Astrocyte (in vitro differentiated cells and primary cell): Measurements from ENCODE around the gene HOXD11. TPM values are rescaled to one million over a fixed set of nuclear protein-coding genes. Genes with fewer than 3 reads are reported as not detected.

Source experiments
- DNase-seq: peaks from one replicate; pipeline ENCODE4 v3.0.0-alpha.2; 2010; ENCODE audit warnings: low read depth
- FAIRE-seq: peaks from 2 replicates; lab custom pipeline; 2011; peaks lifted over from hg19 to GRCh38; lab: Jason Lieb, UNC
- H2AFZ ChIP-seq: 2 replicates; pipeline ENCODE4 v1.6.0; 2012; ENCODE audit warnings: low read depth, low read length, inconsistent platforms
- H3K27ac ChIP-seq: 2 replicates; pipeline ENCODE4 v1.5.1; 2011; ENCODE audit warnings: low read depth, low read length, inconsistent platforms
- H3K27me3 ChIP-seq: 2 replicates; pipeline ENCODE4 v1.6.0; 2011; ENCODE audit warnings: low read length, inconsistent platforms; ENCODE audit not compliant: insufficient read depth
- H3K36me3 ChIP-seq: 2 replicates; pipeline ENCODE4 v1.5.1; 2011; ENCODE audit warnings: low read length, inconsistent platforms; ENCODE audit not compliant: insufficient read depth
- H3K4me1 ChIP-seq: 2 replicates; pipeline ENCODE4 v1.5.1; 2011; ENCODE audit warnings: low read length, inconsistent platforms; ENCODE audit not compliant: insufficient read depth
- H3K4me2 ChIP-seq: 2 replicates; pipeline ENCODE4 v1.6.0; 2012; ENCODE audit warnings: low read length, inconsistent platforms
- H3K4me3 ChIP-seq: 2 replicates; pipeline ENCODE4 v1.5.1; 2011; ENCODE audit warnings: low read depth, mild to moderate bottlenecking, low read length, inconsistent platforms; ENCODE audit not compliant: insufficient read depth
- H3K79me2 ChIP-seq: 2 replicates; pipeline ENCODE4 v1.6.0; 2012; ENCODE audit warnings: mild to moderate bottlenecking, low read length, inconsistent platforms; ENCODE audit not compliant: insufficient read depth
- H3K9ac ChIP-seq: 2 replicates; pipeline ENCODE4 v1.6.0; 2012; ENCODE audit warnings: mild to moderate bottlenecking, low read length, inconsistent platforms
- H3K9me3 ChIP-seq: 2 replicates; pipeline ENCODE4 v1.5.1; 2012; ENCODE audit warnings: low read depth, mild to moderate bottlenecking, low read length, inconsistent platforms; ENCODE audit not compliant: insufficient read depth
- H4K20me1 ChIP-seq: 2 replicates; pipeline ENCODE4 v1.6.0; 2012; ENCODE audit warnings: low read length, inconsistent platforms; ENCODE audit not compliant: insufficient read depth
- H3K27ac Mint-ChIP-seq: one replicate; pipeline ENCODE4 v1.8.0; 2021; ENCODE audit warnings: mild to moderate bottlenecking, mixed read lengths; ENCODE audit not compliant: unreplicated experiment
- H3K27me3 Mint-ChIP-seq: one replicate; pipeline ENCODE4 v1.8.0; 2021; ENCODE audit warnings: low read depth, mixed read lengths; ENCODE audit not compliant: unreplicated experiment
- H3K36me3 Mint-ChIP-seq: one replicate; pipeline ENCODE4 v1.8.0; 2021; ENCODE audit warnings: low read depth, mixed read lengths; ENCODE audit not compliant: unreplicated experiment
- H3K4me1 Mint-ChIP-seq: one replicate; pipeline ENCODE4 v1.8.0; 2021; ENCODE audit warnings: low read depth, mixed read lengths; ENCODE audit not compliant: unreplicated experiment
- H3K4me3 Mint-ChIP-seq: one replicate; pipeline ENCODE4 v1.8.0; 2021; ENCODE audit warnings: mild to moderate bottlenecking, moderate library complexity, mixed read lengths; ENCODE audit not compliant: unreplicated experiment
- H3K9me3 Mint-ChIP-seq: one replicate; pipeline ENCODE4 v1.8.0; 2021; ENCODE audit warnings: mild to moderate bottlenecking, mixed read lengths; ENCODE audit not compliant: unreplicated experiment
- EZH2 ChIP-seq: IDR thresholded peaks from 2 replicates; pipeline ENCODE4 v1.6.1; 2012; ENCODE audit warnings: mild to moderate bottlenecking, low read length, inconsistent platforms; ENCODE audit not compliant: insufficient read depth
- total RNA-seq: library from RNA; stranded (reverse); gene quantifications from 2 replicates; pipeline ENCODE4 v1.2.1, GENCODE V29; 2021
- TF ChIP-seq, protein P1 (sequence below): IDR thresholded peaks from 2 replicates; pipeline ENCODE4 v1.5.1; 2011; ENCODE audit warnings: low read depth, mild to moderate bottlenecking, inconsistent platforms, low read length, moderate library complexity; ENCODE audit not compliant: insufficient read depth

HOXD11 gene
- total RNA-seq, 1 donor from 2014 or later = not detected

DNA sequence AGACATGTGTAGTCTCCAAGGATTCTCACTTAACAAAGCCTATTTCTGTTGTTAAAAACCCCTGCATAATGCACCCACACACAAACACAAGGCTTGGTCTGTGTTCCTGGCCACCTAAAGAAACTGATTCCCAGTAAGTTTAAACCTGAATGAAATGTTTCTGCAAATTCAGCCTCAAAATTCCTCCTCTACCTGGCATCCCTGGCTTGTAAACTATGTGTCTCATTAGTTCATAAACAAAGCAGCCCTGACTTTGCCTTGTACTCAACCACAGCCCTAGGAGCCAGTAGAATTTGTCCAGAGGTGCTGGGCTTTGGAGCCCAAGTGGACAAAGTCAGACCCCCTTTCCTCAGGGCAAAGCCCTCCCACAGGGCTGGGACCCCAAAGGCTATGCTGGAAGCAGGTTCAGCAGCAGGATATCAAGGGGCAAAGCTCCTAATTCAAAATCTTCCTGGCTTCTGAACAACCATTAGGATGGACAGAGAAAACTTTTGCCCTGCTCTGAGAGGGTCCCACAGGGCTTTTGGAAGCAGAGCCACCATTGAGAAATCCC lies 17.2 kb upstream of the HOXD11 start:
- H3K4me1 Mint-ChIP-seq = no peaks in the 10 kb centered on the region

DNA sequence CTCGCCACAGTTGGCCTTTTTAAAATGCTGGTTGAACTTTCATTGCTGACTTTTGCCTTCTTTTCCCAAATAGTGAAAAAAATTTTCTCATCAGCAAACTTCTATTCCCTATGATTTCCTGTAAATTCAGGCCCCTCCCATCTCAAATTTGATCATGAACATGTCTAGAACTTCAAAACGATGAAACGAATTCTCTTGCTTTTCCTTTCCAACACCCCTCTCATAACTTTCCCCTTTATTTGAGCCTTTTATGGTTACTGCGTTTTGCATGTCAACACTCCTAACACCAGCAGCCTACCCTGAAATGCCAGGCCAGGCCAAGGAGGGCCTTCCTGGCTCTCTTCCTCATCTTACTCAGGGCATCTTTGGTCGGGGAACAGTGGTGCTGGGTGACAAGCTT lies 16.2 kb upstream of the HOXD11 start:
- Histone ChIP-seq H3K27me3 (peaks cover 94% of the 10 kb centered on the region), H3K9me3 (no peaks in the 10 kb centered on the region), H3K36me3 (no peaks in the 10 kb centered on the region), H3K4me1 (no peaks in the 10 kb centered on the region), H2AFZ (no peak overlapping the region), H3K4me2 (no peak overlapping the region), H3K27ac (no peak overlapping the region), H3K9ac (no peak overlapping the region), H3K4me3 (no peak overlapping the region), H3K79me2 (no peaks in the 10 kb centered on the region), H4K20me1 (peaks cover 5% of the 10 kb centered on the region)
- peaks cover 38% of the 10 kb centered on the region for H3K9me3 Mint-ChIP-seq
- H3K36me3 Mint-ChIP-seq = peaks cover 5% of the 10 kb centered on the region
- peaks cover 91% of the 10 kb centered on the region for H3K27me3 Mint-ChIP-seq
- FAIRE-seq (no peak), DNase-seq (no peak)
- no peak for TF ChIP-seq EZH2
- TF ChIP-seq, protein P1, sequence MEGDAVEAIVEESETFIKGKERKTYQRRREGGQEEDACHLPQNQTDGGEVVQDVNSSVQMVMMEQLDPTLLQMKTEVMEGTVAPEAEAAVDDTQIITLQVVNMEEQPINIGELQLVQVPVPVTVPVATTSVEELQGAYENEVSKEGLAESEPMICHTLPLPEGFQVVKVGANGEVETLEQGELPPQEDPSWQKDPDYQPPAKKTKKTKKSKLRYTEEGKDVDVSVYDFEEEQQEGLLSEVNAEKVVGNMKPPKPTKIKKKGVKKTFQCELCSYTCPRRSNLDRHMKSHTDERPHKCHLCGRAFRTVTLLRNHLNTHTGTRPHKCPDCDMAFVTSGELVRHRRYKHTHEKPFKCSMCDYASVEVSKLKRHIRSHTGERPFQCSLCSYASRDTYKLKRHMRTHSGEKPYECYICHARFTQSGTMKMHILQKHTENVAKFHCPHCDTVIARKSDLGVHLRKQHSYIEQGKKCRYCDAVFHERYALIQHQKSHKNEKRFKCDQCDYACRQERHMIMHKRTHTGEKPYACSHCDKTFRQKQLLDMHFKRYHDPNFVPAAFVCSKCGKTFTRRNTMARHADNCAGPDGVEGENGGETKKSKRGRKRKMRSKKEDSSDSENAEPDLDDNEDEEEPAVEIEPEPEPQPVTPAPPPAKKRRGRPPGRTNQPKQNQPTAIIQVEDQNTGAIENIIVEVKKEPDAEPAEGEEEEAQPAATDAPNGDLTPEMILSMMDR = no peak
- peak overlapping the region; percentile 4 for H3K27ac Mint-ChIP-seq
- H3K4me3 Mint-ChIP-seq = no peak overlapping the region
- no peaks in the 10 kb centered on the region for H3K4me1 Mint-ChIP-seq

More for the DNA sequence above, 17.2 kb upstream of the HOXD11 start:
- FAIRE-seq = no peak
- no peaks in the 10 kb centered on the region for H3K4me1 ChIP-seq
- Mint-ChIP-seq H3K4me3 (no peak overlapping the region), H3K27ac (no peak overlapping the region), H3K9me3 (peaks cover 38% of the 10 kb centered on the region), H3K36me3 (peaks cover 5% of the 10 kb centered on the region), H3K27me3 (peaks cover 92% of the 10 kb centered on the region)
- H4K20me1 ChIP-seq = peaks cover 7% of the 10 kb centered on the region
- no peak for TF ChIP-seq EZH2
- TF ChIP-seq, protein P1 = no peak
- H3K9me3 ChIP-seq = peaks cover 1% of the 10 kb centered on the region
- no peak overlapping the region for H3K4me2 ChIP-seq
- no peak overlapping the region for H3K4me3 ChIP-seq
- H3K27ac ChIP-seq = no peak overlapping the region
- peaks cover 94% of the 10 kb centered on the region for H3K27me3 ChIP-seq
- no peak overlapping the region for H3K9ac ChIP-seq
- H2AFZ ChIP-seq = no peak overlapping the region
- DNase-seq = no peak
- H3K79me2 ChIP-seq = no peaks in the 10 kb centered on the region
- no peaks in the 10 kb centered on the region for H3K36me3 ChIP-seq

DNA sequence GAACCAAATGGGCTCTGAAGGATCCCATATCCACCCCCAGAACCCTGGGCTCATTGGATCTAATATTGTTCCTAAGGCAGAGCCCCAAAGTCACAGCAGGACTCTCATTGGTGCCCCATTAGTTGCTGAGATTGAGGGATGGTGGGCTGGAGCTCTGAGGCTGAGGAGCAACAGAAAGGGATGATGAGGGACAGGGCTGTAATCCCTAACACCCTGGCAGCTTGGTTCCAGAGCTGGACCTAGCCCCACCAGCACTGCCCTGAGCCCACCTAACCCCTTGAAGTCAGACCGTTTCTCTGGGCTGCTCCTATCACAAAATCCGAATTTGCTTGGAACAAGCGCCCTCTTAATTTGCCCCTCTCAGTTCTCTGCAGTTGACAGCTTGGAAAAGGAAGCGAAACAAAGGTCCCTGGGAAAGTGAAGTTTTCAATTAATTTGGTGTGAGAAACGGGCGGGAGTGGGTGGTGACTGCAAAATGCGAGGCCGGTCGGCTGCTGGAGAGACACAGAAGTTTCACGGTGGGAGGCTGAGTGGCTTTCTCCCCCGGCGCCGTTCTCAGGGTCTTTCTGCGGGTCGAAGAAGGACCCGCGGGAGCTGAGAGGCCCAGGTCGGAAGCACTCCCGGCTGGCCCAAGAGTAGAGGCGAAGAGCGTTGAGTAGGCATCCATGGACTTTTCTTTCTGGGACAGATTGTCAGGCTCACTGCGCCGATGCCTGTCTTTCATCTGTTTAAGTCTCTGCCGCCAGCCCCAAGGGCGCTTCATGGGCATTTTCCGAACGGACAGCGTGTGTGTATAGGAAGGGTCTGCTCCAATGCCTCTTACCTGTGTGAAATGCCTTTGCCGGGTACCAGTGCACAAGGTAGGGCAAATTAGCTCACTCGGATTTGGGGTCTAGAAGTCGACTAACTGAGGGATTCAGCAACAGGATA lies 15.5 kb upstream of the HOXD11 start:
- H3K79me2 ChIP-seq = no peaks in the 10 kb centered on the region
- Mint-ChIP-seq H3K4me1 (peaks cover 1% of the 10 kb centered on the region), H3K27ac (peak overlapping the region; percentile 72), H3K36me3 (peaks cover 5% of the 10 kb centered on the region), H3K4me3 (peak overlapping the region; percentile 9), H3K9me3 (peaks cover 34% of the 10 kb centered on the region), H3K27me3 (peaks cover 92% of the 10 kb centered on the region)
- DNase-seq (no peak), FAIRE-seq (no peak)
- TF ChIP-seq, protein P1 = no peak
- TF ChIP-seq EZH2 = peak; percentile 78
- H3K27ac ChIP-seq = no peak overlapping the region
- H3K4me3 ChIP-seq = no peak overlapping the region
- H2AFZ ChIP-seq = no peak overlapping the region
- H3K4me1 ChIP-seq = peaks cover 3% of the 10 kb centered on the region
- H3K36me3 ChIP-seq = no peaks in the 10 kb centered on the region
- H3K9ac ChIP-seq = no peak overlapping the region
- H3K27me3 ChIP-seq = peaks cover 94% of the 10 kb centered on the region
- H3K4me2 ChIP-seq = no peak overlapping the region
- H3K9me3 ChIP-seq = peaks cover 4% of the 10 kb centered on the region
- peaks cover 5% of the 10 kb centered on the region for H4K20me1 ChIP-seq
